RWPE1 (cell line): Measurements from ENCODE around the gene KCNC3.

Experiments used
- CTCF ChIA-PET: fragments of 350-600 bp; sonication (Branson Sonifier 250); formaldehyde crosslinking; extraction: SDS; loops from one replicate; lab custom pipeline; 2021; lab: Yijun Ruan, JAX
- POLR2A ChIA-PET: fragments of 400-600 bp; formaldehyde crosslinking; extraction: SDS; loops from one replicate; lab custom pipeline; 2020; ENCODE audit warnings: antibody characterized with exemption; ENCODE audit not compliant: low non-redundant PET; lab: Yijun Ruan, JAX
- DNase-seq: peaks from one replicate; pipeline ENCODE4 v3.0.0; 2012; ENCODE audit warnings: low spot score
- H3K27ac ChIP-seq: fragments of 450-650 bp; 2 replicates; pipeline ENCODE4 v1.5.1; 2017
- TF ChIP-seq, protein P1 (sequence below): fragments of 450-650 bp; conservative IDR thresholded peaks from 2 replicates; pipeline ENCODE4 v1.5.1; 2017; ENCODE audit warnings: low read depth, mild to moderate bottlenecking

Gene KCNC3

DNA sequence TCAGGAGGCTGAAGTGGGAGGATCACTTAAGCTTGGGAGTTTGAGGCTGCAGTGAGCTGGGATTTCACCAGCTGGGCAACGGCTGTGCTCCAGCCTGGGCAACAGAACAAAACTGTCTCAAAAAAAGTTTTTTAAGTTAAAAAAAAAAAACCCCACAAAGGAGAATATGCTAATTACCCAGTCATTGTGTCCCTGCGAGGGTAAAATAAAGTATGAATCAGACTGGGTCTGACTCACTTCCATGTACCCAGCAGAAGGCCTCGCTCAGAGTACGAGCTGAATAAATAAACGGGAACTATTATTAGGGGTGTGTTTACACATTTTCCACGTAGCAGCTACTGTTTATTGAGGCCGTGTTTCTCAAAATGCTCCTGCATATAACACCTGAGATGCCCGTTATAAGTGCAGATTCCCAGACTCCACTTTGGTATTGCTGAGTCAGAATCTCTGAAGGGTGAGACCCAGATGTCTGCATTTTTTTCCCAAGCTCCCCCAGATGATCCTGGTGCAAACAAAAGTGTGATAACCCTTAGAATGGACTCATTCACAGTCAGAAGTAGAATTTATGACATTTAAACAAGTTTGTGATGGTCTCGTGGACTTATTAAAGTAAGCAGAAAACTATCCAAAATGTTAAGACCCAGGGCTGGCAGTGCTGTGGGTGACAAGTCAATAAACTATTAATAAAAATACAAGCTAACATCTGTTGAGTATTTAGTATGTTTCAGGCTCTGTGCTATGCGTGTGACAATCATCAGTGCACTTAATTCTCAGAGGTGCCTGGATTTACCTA lies 28.2 kb downstream of the KCNC3 start:
- TF ChIP-seq, protein P1, sequence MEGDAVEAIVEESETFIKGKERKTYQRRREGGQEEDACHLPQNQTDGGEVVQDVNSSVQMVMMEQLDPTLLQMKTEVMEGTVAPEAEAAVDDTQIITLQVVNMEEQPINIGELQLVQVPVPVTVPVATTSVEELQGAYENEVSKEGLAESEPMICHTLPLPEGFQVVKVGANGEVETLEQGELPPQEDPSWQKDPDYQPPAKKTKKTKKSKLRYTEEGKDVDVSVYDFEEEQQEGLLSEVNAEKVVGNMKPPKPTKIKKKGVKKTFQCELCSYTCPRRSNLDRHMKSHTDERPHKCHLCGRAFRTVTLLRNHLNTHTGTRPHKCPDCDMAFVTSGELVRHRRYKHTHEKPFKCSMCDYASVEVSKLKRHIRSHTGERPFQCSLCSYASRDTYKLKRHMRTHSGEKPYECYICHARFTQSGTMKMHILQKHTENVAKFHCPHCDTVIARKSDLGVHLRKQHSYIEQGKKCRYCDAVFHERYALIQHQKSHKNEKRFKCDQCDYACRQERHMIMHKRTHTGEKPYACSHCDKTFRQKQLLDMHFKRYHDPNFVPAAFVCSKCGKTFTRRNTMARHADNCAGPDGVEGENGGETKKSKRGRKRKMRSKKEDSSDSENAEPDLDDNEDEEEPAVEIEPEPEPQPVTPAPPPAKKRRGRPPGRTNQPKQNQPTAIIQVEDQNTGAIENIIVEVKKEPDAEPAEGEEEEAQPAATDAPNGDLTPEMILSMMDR = no peak
- ChIA-PET CTCF (interaction anchor here (0.5 kb wide), 1 partner anchor 21 kb away, joined by 3 read pairs; no protein-coding TSS in a partner anchor), POLR2A (no interaction called here)
- peak; percentile 79 for DNase-seq
- H3K27ac ChIP-seq = 0 out of 2 replicates have a peak overlapping the region, but pooled peaks have one; percentile 14

DNA sequence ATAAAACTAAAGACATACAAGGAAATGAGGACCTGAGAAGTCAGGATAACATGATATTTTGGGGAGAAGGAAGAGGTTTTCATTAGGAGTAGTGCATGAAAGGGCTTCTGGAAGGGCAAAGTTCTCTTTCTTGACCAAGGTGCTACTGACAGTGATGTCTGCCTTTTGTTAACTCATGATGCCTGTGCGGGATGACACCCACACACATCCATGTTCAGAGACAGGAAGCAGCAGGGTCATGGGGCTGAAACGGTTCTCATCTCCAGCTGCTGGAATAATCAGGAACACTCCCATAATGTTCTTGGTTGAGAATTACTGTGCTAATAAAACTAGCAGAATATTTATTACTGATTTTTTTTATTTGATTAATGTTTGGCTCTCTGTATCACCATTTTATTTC lies 29.1 kb downstream of the KCNC3 start:
- POLR2A ChIA-PET = no interaction called here
- no peak overlapping the region for H3K27ac ChIP-seq
- no peak for DNase-seq
- TF ChIP-seq, protein P1 = no peak
- CTCF ChIA-PET = no interaction called here

DNA sequence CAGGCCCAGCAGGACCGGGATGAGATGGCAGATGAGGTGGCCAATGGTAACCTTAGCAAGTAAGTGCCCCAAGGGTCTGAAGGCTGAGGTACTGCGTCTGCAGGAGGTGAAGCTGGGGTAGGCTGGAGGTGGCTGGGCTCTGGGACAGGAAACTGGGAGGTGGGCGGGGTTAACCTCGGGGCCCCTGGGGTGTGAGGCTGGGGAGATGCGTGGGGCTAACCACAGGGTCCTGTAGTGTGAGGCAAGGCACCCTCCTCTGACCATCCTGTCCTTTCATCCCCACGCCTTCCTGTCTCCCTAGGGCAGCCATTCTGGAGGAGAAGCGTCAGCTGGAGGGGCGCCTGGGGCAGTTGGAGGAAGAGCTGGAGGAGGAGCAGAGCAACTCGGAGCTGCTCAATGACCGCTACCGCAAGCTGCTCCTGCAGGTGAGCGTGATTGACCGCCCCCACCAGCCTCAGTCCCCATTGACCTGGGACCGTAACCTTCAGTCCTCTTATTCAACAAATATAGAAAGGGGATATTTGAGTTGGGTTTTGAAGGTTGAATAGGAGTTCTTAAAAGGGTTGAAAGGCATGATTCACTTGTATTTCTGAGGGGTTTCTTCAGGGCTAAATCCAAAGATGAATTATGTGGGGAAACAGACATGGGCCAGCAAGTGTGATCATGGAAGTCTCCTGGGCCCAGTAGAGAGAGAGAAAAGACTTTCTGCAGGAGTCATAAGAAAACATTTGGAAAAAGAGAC lies 35.7 kb downstream of the KCNC3 start:
- no peak for DNase-seq
- CTCF ChIA-PET = no interaction called here
- H3K27ac ChIP-seq = no peak overlapping the region
- POLR2A ChIA-PET = no interaction called here
- TF ChIP-seq, protein P1 = no peak

DNA sequence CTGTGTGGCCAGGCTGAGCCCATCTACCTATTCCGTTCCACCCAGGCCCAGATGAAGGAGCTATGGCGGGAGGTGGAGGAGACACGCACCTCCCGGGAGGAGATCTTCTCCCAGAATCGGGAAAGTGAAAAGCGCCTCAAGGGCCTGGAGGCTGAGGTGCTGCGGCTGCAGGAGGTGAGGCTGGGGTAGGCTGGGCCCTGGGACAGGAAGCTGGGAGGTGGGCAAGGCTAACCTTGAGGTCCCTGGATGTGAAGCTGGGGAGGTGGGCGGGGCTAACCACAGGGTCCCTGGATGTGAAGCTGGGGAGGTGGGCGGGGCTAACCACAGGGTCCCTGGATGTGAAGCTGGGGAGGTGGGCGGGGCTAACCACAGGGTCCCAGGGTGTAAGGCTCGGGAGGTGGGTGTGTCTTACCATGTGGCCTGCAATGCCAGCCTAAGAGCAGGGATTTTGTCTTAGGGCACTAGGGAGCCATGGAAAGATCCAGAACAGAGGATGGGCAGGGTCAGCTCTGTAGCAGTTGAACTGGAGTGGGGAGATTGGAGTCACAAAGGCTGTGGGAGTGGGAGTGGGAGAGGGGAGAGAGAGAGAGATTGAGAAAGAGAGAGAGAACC lies 36.9 kb downstream of the KCNC3 start:
- no peak for DNase-seq
- POLR2A ChIA-PET = no interaction called here
- CTCF ChIA-PET = interaction anchor here (0.6 kb wide), 1 partner anchor 150 kb away, joined by 3 read pairs; no protein-coding TSS in a partner anchor
- H3K27ac ChIP-seq = no peak overlapping the region
- TF ChIP-seq, protein P1 = no peak

DNA sequence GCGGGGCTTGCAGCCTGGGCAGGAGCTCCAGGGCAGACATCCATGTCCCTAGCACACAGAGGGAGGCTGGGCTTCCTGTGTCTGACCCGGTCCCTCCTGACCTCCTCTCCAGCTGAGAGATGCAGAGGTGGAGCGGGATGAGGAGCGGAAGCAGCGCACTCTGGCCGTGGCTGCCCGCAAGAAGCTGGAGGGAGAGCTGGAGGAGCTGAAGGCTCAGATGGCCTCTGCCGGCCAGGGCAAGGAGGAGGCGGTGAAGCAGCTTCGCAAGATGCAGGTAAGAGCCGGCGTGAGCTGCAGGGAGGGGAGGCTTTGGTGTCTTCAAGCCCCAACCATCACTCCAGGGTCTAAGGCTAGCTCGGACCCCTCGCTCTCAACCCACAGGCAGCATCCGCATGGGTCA lies 38.4 kb downstream of the KCNC3 start:
- TF ChIP-seq, protein P1 = no peak
- POLR2A ChIA-PET = no interaction called here
- CTCF ChIA-PET = interaction anchor here (0.7 kb wide), 1 partner anchor 41 kb away, joined by 3 read pairs; no protein-coding TSS in a partner anchor

DNA sequence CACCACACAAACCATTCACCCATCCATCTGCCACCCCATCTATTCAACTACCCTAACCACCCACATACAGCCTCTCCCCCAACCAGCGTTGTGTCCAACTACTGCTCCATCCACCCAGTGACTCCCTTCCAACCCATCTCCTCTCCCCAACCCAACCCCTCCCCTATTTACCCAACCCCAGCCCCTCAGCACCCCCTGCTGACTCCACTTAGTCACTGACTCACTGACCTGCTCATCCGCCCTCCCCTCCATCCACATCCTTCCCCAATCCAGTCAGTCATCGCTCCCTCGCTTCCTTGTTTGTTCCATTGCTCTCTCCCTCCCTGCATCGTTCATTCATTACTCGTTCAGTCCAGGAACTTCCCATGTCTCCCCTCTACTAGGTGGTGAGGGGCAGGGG lies 39.2 kb downstream of the KCNC3 start:
- ChIA-PET CTCF (no interaction called here), POLR2A (no interaction called here)
- no peak for DNase-seq
- TF ChIP-seq, protein P1 = no peak
- no peak overlapping the region for H3K27ac ChIP-seq

More for the DNA sequence above, 38.4 kb downstream of the KCNC3 start:
- DNase-seq = no peak
- H3K27ac ChIP-seq = no peak overlapping the region
